ENCODE measurements around the gene SYN1. TPM values are rescaled to one million over a fixed set of nuclear protein-coding genes. Genes with fewer than 3 reads are reported as not detected.

Gene SYN1
- total and polyA plus RNA-seq, 7 donors = 0.16 to 1.6 (median 1.0) TPM; not detected in 1

- no peak for DNase-seq
- no peaks in the 10 kb centered on the region for H3K27me3 ChIP-seq
- H3K27ac ChIP-seq = no peak overlapping the region
- TF ChIP-seq POLR2AphosphoS5 (IDR thresholded peaks at IDR 0.05) = no peak
- TF ChIP-seq POLR2A (IDR thresholded peaks at IDR 0.05) = no peak
- no peak for TF ChIP-seq EP300 (IDR thresholded peaks at IDR 0.05)
- H3K4me1 ChIP-seq = no peaks in the 10 kb centered on the region
- 72 to 83% methylated on average over 16 of the region's 16 CpGs for WGBS, 2 donors
- intact Hi-C loops (cut with DNase I) = no loop called here
- peaks cover 6 to 44% (median 11%) of the 10 kb centered on the region in 4 donors for H3K36me3 ChIP-seq
- no peak overlapping the region for H3K4me3 ChIP-seq
- H3K9me3 ChIP-seq = no peaks in the 10 kb centered on the region
These were observed 15.4 kb upstream of the SYN1 start for GRCh38 chrX:47634871-47635575.

GRCh38 chrX:47633689-47634590, 14.3 kb upstream of the SYN1 start:
- H3K27me3 ChIP-seq = no peaks in the 10 kb centered on the region
- 74 to 79% methylated on average over 14 of the region's 14 CpGs for WGBS, 2 donors

GRCh38 chrX:47632666-47633065, 13.0 kb upstream of the SYN1 start:
- WGBS, 2 donors = 50 to 78% methylated on average over 4 of the region's 4 CpGs
- Histone ChIP-seq H3K36me3 (peaks cover 0 to 22% (median 3%) of the 10 kb centered on the region in 4 donors), H3K27ac (no peak overlapping the region), H3K27me3 (no peaks in the 10 kb centered on the region), H3K4me1 (no peaks in the 10 kb centered on the region), H3K4me3 (no peak overlapping the region), H3K9me3 (no peaks in the 10 kb centered on the region)
- intact Hi-C loops (cut with DNase I) = no loop called here
- no peak for DNase-seq
- TF ChIP-seq EP300 (IDR thresholded peaks at IDR 0.05) = no peak
- no peak for TF ChIP-seq CTCF (IDR thresholded peaks at IDR 0.05)
- TF ChIP-seq POLR2A (IDR thresholded peaks at IDR 0.05) = no peak
- TF ChIP-seq POLR2AphosphoS5 (IDR thresholded peaks at IDR 0.05) = no peak

More at GRCh38 chrX:47633689-47634590, 14.3 kb upstream of the SYN1 start:
- TF ChIP-seq POLR2AphosphoS5 (IDR thresholded peaks at IDR 0.05) = no peak
- TF ChIP-seq EP300 (IDR thresholded peaks at IDR 0.05) = no peak
- no peak for TF ChIP-seq POLR2A (IDR thresholded peaks at IDR 0.05)
- no peak for TF ChIP-seq CTCF (IDR thresholded peaks at IDR 0.05)
- H3K4me1 ChIP-seq = no peaks in the 10 kb centered on the region
- H3K4me3 ChIP-seq = no peak overlapping the region
- H3K27ac ChIP-seq = no peak overlapping the region
- intact Hi-C loops (cut with DNase I) = no loop called here
- no peaks in the 10 kb centered on the region for H3K9me3 ChIP-seq
- DNase-seq = no peak
- peaks cover 6 to 33% (median 8%) of the 10 kb centered on the region in 4 donors for H3K36me3 ChIP-seq

GRCh38 chrX:47631676-47632075, 12.0 kb upstream of the SYN1 start:
- H3K9me3 ChIP-seq = no peaks in the 10 kb centered on the region
- H3K4me1 ChIP-seq = no peaks in the 10 kb centered on the region
- 70 to 92% methylated on average over 5 of the region's 5 CpGs for WGBS, 2 donors
- no peak for DNase-seq
- no peaks in the 10 kb centered on the region for H3K27me3 ChIP-seq
- no peak overlapping the region for H3K4me3 ChIP-seq
- no peak overlapping the region for H3K27ac ChIP-seq
- TF ChIP-seq POLR2AphosphoS5 (IDR thresholded peaks at IDR 0.05) (no peak), CTCF (IDR thresholded peaks at IDR 0.05) (no peak), POLR2A (IDR thresholded peaks at IDR 0.05) (no peak), EP300 (IDR thresholded peaks at IDR 0.05) (no peak)
- peaks cover 0 to 16% (median 3%) of the 10 kb centered on the region in 4 donors for H3K36me3 ChIP-seq
- intact Hi-C loops (cut with DNase I) = no loop called here

All from sigmoid colon (tissue), 7 donors.